GM12873 (cell line): Measurements from ENCODE around the gene PCBD2.

Experiments
- CTCF ChIP-seq: IDR thresholded peaks from 2 replicates; pipeline ENCODE4 v1.5.1; 2012; ENCODE audit warnings: low read depth, mild to moderate bottlenecking, moderate library complexity, low read length, control low read depth; ENCODE audit not compliant: insufficient read depth; ENCODE audit errors: missing control alignments

Gene PCBD2

GRCh38 chr5:134904610-134905245 is at the start of gene PCBD2:
PCBD2 (plus strand) TSS chr5:134905131; CDS start chr5:134905140, 9 bp downstream.
- peak; percentile 93 for TF ChIP-seq CTCF

- no peak for TF ChIP-seq CTCF
Measured at GRCh38 chr5:134857401-134857800, 47.5 kb upstream of the PCBD2 start.

GRCh38 chr5:134864707-134865106 is 40.2 kb upstream of the PCBD2 start:
- no peak for TF ChIP-seq CTCF

- no peak for TF ChIP-seq CTCF
Measured at GRCh38 chr5:134873494-134873893, 31.4 kb upstream of the PCBD2 start.

GRCh38 chr5:134873987-134874830 is 30.7 kb upstream of the PCBD2 start, which contains the start of gene TXNDC15:
TXNDC15 (plus strand) TSS chr5:134874371; CDS start chr5:134874428, 57 bp downstream.
- TF ChIP-seq CTCF: no peak

GRCh38 chr5:134874831-134875655 is 29.9 kb upstream of the PCBD2 start:
- no peak for TF ChIP-seq CTCF
